Mucosa of descending colon (tissue), 3 donors: ENCODE data around the gene FBXW5. TPM values are rescaled to one million over a fixed set of nuclear protein-coding genes. Genes with fewer than 3 reads are reported as not detected.

Source experiments
- ATAC-seq: fragments of 200-7000 bp; cut with Tn5 transposase; one replicate; pipeline ENCODE4 v1.9.1; 2020; ENCODE audit warnings: mild to moderate bottlenecking, moderate library complexity
- DNase-seq, 3 donors: peaks; one replicate each; pipeline ENCODE4 v3.0.0-alpha.2; 2020
- H3K36me3 ChIP-seq: fragments of 200-600 bp; one replicate; pipeline ENCODE4 v1.8.0; 2021; ENCODE audit warnings: low read depth, mild to moderate bottlenecking
- H3K4me1 ChIP-seq: fragments of 200-600 bp; one replicate; pipeline ENCODE4 v1.8.0; 2021; ENCODE audit warnings: low read depth, mild to moderate bottlenecking
- H3K4me3 ChIP-seq: fragments of 200-600 bp; one replicate; pipeline ENCODE4 v1.8.0; 2021; ENCODE audit warnings: mild to moderate bottlenecking
- H3K9me3 ChIP-seq: fragments of 200-600 bp; one replicate; pipeline ENCODE4 v1.8.0; 2021; ENCODE audit warnings: mild to moderate bottlenecking
- intact Hi-C, 2 donors: fragments of 100-400 bp; cut with DNase I in 1 of 2; cut with micrococcal nuclease in 1 of 2; formaldehyde crosslinking; loops; one replicate each; pipeline versions ENCODE4 v1.11.0 to v1.11.1; 2022; cut with DNase I, micrococcal nuclease
- long read RNA-seq, 2 donors: library from polyadenylated mRNA; unstranded; transcript quantifications; one replicate each; pipeline ENCODE4 v2.0.0, GENCODE V29; 2019 to 2021
- total RNA-seq, 3 donors: library from RNA; stranded (reverse); fragmentation: NEBNext Ultra II Directional in 2 of 3; extraction: Animal tissue kit (Norgen Biotek cat#: 25700) in 2 of 3; gene quantifications; one replicate each; pipeline versions ENCODE4 v1.2.1 to v1.2.4, GENCODE V29; 2021 to 2023
- TF ChIP-seq, protein P1 (sequence below): fragments of 200-600 bp; IDR thresholded peaks from one replicate; pipeline ENCODE4 v1.8.0; 2022; ENCODE audit warnings: antibody characterized with exemption, mild to moderate bottlenecking
- donor health status: DM: no; HTN: no; CAD: no; lungs with moderate emphysema.
- donor health status: DM: no; HTN: no; CAD: no.
- donor health status: DM: no; HTN: yes; CAD: no.

FBXW5 gene, protein sequence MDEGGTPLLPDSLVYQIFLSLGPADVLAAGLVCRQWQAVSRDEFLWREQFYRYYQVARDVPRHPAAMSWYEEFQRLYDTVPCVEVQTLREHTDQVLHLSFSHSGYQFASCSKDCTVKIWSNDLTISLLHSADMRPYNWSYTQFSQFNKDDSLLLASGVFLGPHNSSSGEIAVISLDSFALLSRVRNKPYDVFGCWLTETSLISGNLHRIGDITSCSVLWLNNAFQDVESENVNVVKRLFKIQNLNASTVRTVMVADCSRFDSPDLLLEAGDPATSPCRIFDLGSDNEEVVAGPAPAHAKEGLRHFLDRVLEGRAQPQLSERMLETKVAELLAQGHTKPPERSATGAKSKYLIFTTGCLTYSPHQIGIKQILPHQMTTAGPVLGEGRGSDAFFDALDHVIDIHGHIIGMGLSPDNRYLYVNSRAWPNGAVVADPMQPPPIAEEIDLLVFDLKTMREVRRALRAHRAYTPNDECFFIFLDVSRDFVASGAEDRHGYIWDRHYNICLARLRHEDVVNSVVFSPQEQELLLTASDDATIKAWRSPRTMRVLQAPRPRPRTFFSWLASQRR
- 100 to 1,000 TPM; 127 to 197 (median 142) TPM for total RNA-seq
- long read RNA-seq, donor 1, transcript FBXW5-206 (8 exons, 2,392 nt) = minor isoform, 5 of 714 reads
- long read RNA-seq, donor 1, transcript FBXW5-201 (9 exons, 2,274 nt) = major isoform, 392 of 714 reads
- long read RNA-seq, donor 1, partial matches to known transcripts = 122 of 714 reads
- long read RNA-seq, donor 1, other reads (novel, unspliced or antisense) = 193 of 714 reads
- long read RNA-seq, donor 2, transcript FBXW5-201 (9 exons, 2,274 nt) = major isoform, 50 of 100 reads
- long read RNA-seq, donor 2, partial matches to known transcripts = 26 of 100 reads
- long read RNA-seq, donor 2, other reads (novel, unspliced or antisense) = 22 of 100 reads

DNA sequence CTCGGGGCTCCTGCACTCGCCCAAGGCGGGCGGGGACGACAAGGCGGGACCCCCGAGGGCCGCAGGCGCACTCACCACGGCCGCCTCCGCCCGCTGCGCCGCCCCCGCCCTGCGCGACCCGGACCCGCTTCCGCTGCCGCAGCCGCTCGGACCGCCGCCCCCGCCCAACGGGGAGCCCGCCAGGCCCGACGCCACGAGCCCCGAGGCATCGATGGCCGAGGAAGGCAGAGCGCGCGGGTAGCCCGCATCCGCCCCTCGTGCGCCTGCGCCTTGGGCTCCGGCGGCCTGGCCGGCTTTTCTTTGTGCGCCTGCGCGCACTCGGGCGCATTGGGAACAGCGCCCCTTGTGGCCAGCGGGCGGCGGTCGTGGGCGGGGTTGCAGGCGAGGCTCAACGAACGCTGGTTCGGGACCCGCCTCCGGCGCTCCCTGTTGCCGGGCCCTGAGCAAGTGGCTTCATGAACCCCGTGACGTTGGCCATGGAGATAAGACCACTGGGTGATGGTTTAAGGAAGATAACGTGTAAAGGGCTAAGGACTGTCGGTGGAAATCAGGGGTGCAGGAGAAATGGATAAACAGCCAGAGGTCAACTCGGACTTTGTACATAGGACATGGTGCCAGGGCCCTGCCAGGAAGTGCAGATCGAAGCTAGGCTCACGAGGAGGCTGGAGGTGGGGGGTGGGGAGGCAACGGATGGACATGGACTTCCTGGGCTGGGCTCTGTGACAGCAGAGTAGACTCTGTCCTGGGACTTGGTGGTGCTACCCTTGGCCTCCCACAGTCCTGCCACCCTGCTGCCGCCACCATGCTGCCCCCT, at the start of gene FBXW5, which contains the start of gene C8G:
TSS of gene FBXW5 (minus strand) at position 220 of the 814 bp plus-strand sequence. CDS start 655 bp downstream, outside the sequence.
TSS of gene C8G (plus strand) at position 725 of the 814 bp plus-strand sequence. CDS start at position 803, 78 bp downstream.
- no peaks in the 10 kb centered on the region for H3K9me3 ChIP-seq
- H3K4me1 ChIP-seq = peaks cover 30% of the 10 kb centered on the region
- DNase-seq (peak; percentile 92 to 98 (median 97)), ATAC-seq (peak; percentile 87)
- H3K36me3 ChIP-seq = peaks cover 20% of the 10 kb centered on the region
- TF ChIP-seq, protein P1, sequence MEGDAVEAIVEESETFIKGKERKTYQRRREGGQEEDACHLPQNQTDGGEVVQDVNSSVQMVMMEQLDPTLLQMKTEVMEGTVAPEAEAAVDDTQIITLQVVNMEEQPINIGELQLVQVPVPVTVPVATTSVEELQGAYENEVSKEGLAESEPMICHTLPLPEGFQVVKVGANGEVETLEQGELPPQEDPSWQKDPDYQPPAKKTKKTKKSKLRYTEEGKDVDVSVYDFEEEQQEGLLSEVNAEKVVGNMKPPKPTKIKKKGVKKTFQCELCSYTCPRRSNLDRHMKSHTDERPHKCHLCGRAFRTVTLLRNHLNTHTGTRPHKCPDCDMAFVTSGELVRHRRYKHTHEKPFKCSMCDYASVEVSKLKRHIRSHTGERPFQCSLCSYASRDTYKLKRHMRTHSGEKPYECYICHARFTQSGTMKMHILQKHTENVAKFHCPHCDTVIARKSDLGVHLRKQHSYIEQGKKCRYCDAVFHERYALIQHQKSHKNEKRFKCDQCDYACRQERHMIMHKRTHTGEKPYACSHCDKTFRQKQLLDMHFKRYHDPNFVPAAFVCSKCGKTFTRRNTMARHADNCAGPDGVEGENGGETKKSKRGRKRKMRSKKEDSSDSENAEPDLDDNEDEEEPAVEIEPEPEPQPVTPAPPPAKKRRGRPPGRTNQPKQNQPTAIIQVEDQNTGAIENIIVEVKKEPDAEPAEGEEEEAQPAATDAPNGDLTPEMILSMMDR = peak; percentile 98
- H3K4me3 ChIP-seq = peak within 1 kb of the TSS; percentile 95
- intact Hi-C loops = no loop called here

DNA sequence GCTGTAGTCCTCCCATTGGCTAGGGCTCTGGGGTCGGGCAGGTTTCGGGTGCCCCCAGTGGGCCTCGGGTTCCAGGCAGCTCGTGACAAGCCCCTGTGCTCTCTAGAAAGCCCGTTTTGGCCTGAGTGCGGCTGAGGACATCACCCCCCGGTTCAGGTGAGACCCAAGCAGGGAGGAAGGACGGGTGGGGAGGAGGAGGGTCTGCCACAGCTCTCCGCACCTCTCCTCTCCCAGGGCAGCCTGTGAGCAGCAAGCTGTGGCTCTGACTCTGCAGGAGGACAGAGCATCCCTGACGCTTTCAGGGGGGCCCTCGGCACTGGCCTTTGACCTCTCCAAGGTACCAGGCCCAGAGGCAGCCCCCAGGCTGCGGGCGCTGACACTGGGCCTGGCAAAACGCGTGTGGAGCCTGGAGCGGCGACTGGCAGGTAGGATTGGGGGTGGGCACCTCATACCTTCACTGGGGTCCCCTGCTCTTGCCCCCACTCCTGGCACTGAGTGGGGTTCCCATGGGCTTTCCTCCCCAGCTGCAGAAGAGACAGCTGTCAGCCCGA, 48.4 kb upstream of the FBXW5 start:
- Histone ChIP-seq H3K4me1 (peaks cover 42% of the 10 kb centered on the region), H3K4me3 (peak overlapping the region; percentile 36), H3K36me3 (no peaks in the 10 kb centered on the region), H3K9me3 (no peaks in the 10 kb centered on the region)
- ATAC-seq = no peak
- TF ChIP-seq, protein P1 = no peak
- DNase-seq = no peak
- intact Hi-C loops = no loop called here

DNA sequence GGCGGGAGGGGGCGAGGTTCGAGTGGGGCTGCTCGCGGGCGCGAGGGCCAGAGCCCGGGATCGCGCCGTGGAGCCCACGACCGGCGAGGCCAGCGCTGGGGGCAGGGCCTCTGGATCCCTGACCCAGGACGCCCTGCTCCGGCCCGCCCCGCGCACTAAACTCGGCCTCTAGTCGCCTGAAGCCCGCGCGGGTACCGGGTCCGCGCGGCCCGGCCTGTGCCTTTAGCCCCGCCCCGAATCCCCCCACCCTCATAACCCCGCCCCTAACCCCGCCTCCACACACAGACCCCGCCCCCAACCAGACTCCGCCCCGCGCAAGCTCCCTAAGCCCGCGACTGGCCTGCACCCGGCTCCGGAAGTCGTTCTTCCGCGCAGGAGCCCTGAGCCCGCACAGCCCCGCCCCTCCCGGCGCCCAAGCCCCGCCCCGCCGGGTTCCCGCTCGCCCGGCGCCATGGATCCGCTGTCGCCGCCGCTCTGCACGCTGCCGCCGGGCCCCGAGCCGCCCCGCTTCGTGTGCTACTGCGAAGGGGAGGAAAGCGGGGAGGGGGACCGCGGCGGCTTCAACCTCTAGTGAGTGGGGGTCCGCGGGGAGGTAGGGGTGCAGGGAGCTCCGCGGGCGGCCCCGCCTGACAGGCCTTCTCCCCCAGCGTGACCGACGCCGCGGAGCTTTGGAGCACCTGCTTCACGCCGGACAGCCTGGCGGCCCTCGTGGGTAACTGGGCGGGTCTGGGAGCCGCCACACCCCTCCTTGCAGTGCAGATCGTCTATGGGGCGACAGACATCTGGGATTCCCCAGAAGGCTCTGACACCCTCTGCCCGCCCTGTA, 47.7 kb upstream of the FBXW5 start, which contains the start of gene PAXX:
TSS of gene PAXX (plus strand) at position 430 of the 826 bp plus-strand sequence. CDS start at position 452, 22 bp downstream.
- Histone ChIP-seq H3K4me3 (peak within 1 kb of the TSS; percentile 36), H3K9me3 (no peaks in the 10 kb centered on the region), H3K36me3 (no peaks in the 10 kb centered on the region), H3K4me1 (peaks cover 41% of the 10 kb centered on the region)
- intact Hi-C loops = no loop called here
- ATAC-seq = peak; percentile 91
- TF ChIP-seq, protein P1 = no peak
- peak; percentile 96 to 97 (median 97) for DNase-seq

DNA sequence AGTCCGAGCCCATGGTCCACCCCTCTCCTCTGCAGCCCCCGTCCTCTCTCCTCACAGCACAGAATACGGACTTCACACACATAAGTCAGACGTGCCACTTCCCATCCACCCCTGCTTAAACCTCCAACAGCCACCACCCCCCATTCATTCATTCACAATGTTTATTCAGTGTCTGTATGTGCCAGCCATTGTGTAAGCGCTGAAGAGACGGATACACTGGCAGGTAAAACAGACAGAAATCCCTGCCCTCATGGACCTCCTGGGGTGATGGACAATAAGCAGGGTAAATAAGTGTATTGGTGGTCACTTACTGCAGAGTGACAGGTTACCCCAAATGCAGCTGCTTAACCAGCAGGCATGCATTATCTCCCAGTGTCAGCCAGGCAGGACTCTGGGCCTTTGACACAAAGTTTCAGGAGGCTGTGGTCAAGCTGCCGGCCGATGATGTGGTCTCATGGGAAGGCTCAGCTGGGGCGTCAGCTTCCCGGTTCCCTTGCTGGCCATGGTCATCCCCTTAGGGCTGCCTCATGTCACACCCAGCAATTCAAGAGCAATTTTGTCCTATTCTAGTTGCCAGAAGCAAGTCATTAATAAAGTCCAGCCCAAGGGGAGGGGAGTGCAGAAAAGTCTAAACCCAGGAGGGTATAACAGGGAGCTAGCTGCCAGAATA, 45.8 kb upstream of the FBXW5 start:
- intact Hi-C loops = no loop called here
- no peaks in the 10 kb centered on the region for H3K36me3 ChIP-seq
- H3K4me3 ChIP-seq = no peak overlapping the region
- ATAC-seq (no peak), DNase-seq (no peak)
- TF ChIP-seq, protein P1 = no peak
- peaks cover 23% of the 10 kb centered on the region for H3K4me1 ChIP-seq
- no peaks in the 10 kb centered on the region for H3K9me3 ChIP-seq
